Subcutaneous adipose tissue (tissue), 4 donors: ENCODE data around the gene LUC7L3. TPM values are rescaled to one million over a fixed set of nuclear protein-coding genes. Genes with fewer than 3 reads are reported as not detected.

ENCODE experiments used
- total RNA-seq, 4 donors: library from RNA; depleted of rRNA; stranded (reverse); fragments of >200 nt; gene quantifications; one replicate each; pipeline ENCODE4 v1.1.0, GENCODE V29; 2016
- TF ChIP-seq, protein P1 (sequence below): fragments of 450-650 bp; IDR thresholded peaks from one replicate; pipeline ENCODE4 v1.5.1; 2016; ENCODE audit warnings: low read depth, mild to moderate bottlenecking, control low read depth, antibody characterized with exemption, moderate library complexity

Gene LUC7L3
- total RNA-seq, 4 donors from 2014 or later = 79.9 to 101 (median 82.2) TPM

DNA sequence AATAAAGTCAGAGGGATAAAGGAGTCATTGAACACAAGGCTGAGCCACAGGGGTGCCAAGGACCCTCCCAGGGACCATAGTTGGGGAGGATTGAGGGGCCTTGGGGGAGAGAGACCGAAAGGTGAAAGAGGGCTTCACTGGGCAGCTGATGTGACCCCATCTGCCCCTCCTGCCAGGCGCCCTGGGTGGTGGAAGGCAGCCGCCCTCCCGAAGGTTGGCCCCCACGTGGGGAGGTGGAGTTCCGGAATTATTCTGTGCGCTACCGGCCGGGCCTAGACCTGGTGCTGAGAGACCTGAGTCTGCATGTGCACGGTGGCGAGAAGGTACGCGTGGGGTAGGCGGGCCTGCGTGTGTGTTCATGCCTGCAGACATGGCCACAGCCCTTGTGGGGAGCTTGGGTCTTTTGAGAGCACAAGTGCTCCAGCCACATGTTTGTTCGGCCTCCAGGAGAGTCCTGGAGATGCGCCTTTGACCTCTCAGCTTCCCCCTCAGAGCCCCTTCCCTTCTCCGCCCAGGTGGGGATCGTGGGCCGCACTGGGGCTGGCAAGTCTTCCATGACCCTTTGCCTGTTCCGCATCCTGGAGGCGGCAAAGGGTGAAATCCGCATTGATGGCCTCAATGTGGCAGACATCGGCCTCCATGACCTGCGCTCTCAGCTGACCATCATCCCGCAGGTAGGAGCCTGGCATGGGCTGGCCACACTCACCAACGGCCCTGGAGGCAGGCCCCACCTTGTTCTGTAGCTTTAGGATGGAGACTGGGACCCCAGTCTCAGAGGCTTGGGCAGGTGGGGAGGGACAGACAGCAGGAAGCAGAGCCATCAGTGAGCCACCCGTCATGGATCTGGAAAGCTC lies 35.7 kb upstream of the LUC7L3 start:
- TF ChIP-seq, protein P1, sequence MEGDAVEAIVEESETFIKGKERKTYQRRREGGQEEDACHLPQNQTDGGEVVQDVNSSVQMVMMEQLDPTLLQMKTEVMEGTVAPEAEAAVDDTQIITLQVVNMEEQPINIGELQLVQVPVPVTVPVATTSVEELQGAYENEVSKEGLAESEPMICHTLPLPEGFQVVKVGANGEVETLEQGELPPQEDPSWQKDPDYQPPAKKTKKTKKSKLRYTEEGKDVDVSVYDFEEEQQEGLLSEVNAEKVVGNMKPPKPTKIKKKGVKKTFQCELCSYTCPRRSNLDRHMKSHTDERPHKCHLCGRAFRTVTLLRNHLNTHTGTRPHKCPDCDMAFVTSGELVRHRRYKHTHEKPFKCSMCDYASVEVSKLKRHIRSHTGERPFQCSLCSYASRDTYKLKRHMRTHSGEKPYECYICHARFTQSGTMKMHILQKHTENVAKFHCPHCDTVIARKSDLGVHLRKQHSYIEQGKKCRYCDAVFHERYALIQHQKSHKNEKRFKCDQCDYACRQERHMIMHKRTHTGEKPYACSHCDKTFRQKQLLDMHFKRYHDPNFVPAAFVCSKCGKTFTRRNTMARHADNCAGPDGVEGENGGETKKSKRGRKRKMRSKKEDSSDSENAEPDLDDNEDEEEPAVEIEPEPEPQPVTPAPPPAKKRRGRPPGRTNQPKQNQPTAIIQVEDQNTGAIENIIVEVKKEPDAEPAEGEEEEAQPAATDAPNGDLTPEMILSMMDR = no peak

DNA sequence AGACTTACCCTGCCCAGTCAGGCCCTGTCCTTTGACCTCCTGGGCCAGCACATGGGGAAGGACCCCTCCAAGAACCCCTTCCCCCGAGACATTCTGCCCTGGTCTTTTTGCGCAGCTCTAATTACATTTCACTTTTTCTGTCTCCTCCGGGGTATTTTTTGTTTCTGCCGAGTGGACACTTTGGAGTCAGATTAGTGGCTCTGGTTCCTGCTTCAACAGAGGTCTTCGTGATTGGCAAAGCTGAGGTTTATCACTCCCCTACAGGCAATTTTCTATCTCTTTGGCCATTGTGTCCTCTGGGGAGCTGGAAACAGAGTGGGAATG lies 35.2 kb upstream of the LUC7L3 start:
- TF ChIP-seq, protein P1 = no peak

DNA sequence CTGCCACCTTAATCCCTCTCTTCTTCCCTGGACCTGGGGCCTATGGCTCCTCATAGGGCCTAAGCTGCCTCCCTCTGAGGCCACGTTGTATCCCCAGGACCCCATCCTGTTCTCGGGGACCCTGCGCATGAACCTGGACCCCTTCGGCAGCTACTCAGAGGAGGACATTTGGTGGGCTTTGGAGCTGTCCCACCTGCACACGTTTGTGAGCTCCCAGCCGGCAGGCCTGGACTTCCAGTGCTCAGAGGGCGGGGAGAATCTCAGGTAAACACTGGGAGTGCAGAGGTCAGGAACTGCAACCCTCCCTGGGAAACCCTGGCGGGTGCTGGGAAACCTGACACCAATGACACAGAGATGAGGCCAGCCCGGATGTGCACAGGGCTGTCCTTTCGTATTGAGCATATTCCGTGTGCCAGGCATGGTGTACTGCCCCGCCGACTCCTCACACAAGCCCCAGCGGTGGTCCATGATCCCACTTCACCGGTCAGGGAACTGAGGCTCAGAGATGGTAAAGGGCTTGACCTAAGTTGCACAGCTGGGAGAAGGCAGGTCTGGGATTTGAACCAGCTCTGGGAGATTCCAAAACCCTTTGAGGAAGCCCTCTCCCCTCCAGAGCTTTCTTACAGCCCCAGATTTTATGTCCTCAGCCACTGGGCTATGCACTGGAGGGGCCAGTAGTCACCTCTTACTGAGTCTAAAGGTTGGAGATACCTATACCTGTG lies 34.6 kb upstream of the LUC7L3 start:
- TF ChIP-seq, protein P1 = no peak

DNA sequence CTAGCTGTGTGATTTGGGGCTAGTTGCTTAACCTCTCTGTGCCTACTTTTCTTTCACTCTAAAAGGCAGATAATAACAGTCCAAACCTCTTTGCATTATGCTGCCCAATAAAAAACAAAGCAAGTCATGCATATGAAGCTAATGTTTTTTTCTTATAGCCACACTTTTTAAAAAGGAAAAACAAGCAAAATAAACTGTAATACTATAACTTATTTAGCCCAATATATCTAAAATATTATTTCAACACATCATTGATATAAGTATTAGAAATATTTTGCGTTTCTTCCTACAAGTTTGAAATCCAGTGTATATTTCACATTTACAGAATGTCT lies 34.1 kb upstream of the LUC7L3 start:
- TF ChIP-seq, protein P1 = no peak

DNA sequence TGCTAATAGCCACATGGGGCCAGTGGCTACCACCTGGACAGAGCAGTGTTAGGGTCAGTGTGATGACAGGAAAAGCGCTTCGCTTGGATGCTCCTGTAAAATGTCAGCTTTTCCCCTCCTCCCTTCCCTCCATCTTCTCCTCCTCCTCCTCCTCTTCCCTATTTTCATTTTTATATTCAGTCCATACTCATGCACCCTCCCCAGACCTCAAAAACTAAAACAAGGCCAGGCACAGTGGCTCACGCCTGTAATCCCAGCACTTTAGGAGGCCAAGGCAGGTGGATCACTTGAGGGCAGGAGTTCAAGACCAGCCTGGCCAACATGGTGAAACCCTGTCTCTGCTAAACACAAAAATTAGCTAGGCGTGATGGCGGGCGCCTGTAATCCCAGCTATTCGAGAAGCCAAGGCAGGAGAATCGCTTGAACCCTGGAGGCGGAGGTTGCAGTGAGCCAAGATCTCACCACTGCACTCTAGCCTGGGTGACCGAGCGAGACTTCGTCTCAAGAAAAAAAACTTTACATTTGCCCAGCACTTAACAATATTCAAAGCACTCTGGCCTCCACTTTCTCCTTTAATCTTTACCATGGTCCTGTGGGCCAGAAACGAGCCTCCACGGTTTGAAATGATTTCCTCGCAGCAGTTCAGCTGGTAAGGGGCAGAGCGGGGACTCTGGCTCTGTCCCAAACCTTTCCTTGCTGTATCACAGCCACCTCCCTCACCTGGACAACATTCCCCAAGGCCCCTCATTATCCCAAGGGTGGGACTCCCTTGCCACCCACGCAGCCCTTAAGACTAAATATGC lies 33.5 kb upstream of the LUC7L3 start:
- TF ChIP-seq, protein P1 = no peak

DNA sequence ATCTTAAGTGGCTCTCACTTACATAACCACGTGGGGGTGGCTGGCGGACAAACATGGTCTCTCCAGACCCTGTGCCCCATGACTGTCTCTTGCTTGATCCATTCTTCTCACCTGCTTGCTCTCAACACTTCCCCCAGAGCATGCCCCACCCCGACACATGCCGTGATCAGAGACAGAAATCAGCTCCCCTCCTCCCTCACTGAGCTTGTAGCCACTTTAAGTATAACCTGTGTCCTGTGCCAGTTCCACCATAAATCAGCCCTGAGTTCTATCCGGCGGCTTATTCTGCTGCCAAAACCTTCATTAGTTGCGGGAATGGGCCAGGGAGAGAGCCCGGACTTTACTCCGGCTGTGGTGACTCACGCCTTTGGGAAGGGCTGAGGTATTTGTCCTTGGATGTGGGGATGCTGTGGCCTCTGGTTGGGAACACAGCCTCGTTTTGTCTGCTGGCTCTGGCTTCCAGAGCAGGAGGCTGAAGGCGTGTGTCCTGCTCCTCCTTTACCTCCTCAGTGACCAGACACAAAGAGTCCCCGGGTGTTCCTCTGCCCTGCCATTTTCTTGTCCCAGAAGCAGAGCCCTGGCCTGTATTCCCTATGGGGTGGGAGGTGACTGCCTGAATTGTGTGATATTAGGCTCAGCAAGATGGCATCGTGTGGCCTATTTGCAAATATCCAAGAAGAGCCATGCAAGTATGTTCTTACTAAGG lies 32.8 kb upstream of the LUC7L3 start:
- TF ChIP-seq, protein P1 = no peak
